Progenitor cell of endocrine pancreas (in vitro differentiated cells): Measurements from ENCODE around the gene SALL3. TPM values are rescaled to one million over a fixed set of nuclear protein-coding genes. Genes with fewer than 3 reads are reported as not detected.

Experiments used
- DNase-seq: peaks from one replicate; pipeline ENCODE4 v3.0.0; 2021; ENCODE audit warnings: low spot score; ENCODE audit not compliant: unreplicated experiment
- H3K27ac Mint-ChIP-seq: 2 replicates; pipeline ENCODE4 v1.8.0; 2021; ENCODE audit warnings: mild to moderate bottlenecking, moderate library complexity, mixed read lengths
- H3K27me3 Mint-ChIP-seq: 2 replicates; pipeline ENCODE4 v1.8.0; 2021; ENCODE audit warnings: mixed read lengths
- H3K36me3 Mint-ChIP-seq: 2 replicates; pipeline ENCODE4 v1.8.0; 2022; ENCODE audit warnings: mixed read lengths; ENCODE audit not compliant: insufficient read depth
- H3K4me1 Mint-ChIP-seq: 2 replicates; pipeline ENCODE4 v1.8.0; 2021; ENCODE audit warnings: low read depth, mixed read lengths
- H3K4me3 Mint-ChIP-seq: 2 replicates; pipeline ENCODE4 v1.8.0; 2021; ENCODE audit warnings: low read depth, mild to moderate bottlenecking, moderate library complexity, mixed read lengths
- H3K9me3 Mint-ChIP-seq: 2 replicates; pipeline ENCODE4 v1.8.0; 2021; ENCODE audit warnings: low read depth, mixed read lengths
- CTCF ChIP-seq: fragments of 200-600 bp; sonication (generic); IDR thresholded peaks from one replicate; pipeline ENCODE4 v1.5.0; 2021; ENCODE audit warnings: antibody characterized with exemption, mild to moderate bottlenecking; ENCODE audit not compliant: unreplicated experiment
- long read RNA-seq: library from polyadenylated mRNA; unstranded; transcript quantifications from one replicate; pipeline ENCODE4 v2.0.0, GENCODE V29; 2020
- total RNA-seq: library from RNA; stranded (reverse); gene quantifications from 2 replicates; pipeline ENCODE4 v1.2.1, GENCODE V29; 2021

SALL3 gene
- total RNA-seq = 0.34 and 0.51 TPM in 2 replicates
- long read RNA-seq = 0 reads

DNA sequence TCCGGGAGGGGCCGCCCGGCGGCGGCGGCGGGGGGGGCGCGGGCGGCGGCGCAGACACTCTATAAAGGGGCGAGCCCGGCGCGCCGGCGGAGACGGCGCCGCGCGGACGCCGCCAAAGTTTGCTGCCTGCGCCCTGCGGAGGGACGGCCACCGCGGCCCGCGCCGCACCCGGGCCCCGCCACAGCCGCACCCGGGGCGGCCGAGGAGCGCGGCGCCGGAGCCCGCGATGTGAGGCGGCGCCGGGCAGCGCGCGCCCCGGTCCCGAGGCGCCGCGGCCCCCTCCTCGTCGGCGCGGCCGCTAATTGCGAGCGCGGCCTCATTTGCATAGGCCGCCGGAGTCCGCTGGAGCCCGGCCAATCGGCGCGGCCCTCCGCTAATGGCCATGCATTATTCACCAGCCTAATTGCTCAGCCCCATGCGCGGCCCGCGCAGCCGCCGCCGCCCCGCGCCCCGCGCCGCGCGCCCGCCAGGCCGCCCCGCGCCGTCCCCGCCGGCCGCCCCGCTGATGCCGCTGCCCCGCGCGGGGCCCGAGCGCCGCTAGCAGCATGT lies at the start of gene SALL3:
Gene SALL3, plus strand, starts transcription at position 89 of the 549 bp plus-strand sequence. Its CDS starts 457 bp downstream, at position 546.
- Mint-ChIP-seq H3K4me3 (no peak within 1 kb of the TSS), H3K9me3 (no peaks in the 10 kb centered on the region), H3K27ac (no peak within 1 kb of the TSS), H3K27me3 (peaks cover 78% of the 10 kb centered on the region), H3K36me3 (no peaks in the 10 kb centered on the region), H3K4me1 (peaks cover 3% of the 10 kb centered on the region)
- no peak for DNase-seq
- TF ChIP-seq CTCF = no peak

GRCh38 chr18:78932281-78932680 lies 47.3 kb upstream of the SALL3 start:
- peaks cover 17% of the 10 kb centered on the region for H3K27me3 Mint-ChIP-seq
- DNase-seq = no peak
- H3K4me3 Mint-ChIP-seq = no peak overlapping the region
- peaks cover 9% of the 10 kb centered on the region for H3K4me1 Mint-ChIP-seq
- peaks cover 8% of the 10 kb centered on the region for H3K9me3 Mint-ChIP-seq
- TF ChIP-seq CTCF = no peak
- H3K36me3 Mint-ChIP-seq = no peaks in the 10 kb centered on the region
- H3K27ac Mint-ChIP-seq = no peak overlapping the region

DNA sequence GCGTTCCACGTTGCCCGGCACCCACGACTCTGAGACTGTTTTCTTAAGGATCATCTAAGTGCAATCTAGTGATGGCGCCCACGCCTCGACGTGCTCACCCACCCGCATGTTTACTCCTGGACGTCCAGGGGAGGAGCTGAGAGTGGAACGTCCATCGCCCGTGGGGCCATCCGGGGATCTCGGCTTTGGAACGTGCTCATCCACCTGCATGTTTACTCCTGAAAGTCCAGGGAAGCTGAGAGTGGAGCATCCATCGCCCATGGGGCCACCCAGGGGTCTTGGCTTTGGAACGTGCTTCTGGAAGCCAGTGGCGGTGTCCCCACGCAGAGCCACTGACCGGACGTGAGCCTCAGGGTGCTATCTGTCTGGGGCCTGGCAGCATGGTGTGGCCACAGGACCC lies 45.6 kb upstream of the SALL3 start:
- DNase-seq = no peak
- no peaks in the 10 kb centered on the region for H3K36me3 Mint-ChIP-seq
- H3K27ac Mint-ChIP-seq = no peak overlapping the region
- peaks cover 9% of the 10 kb centered on the region for H3K4me1 Mint-ChIP-seq
- no peak for TF ChIP-seq CTCF
- peaks cover 17% of the 10 kb centered on the region for H3K27me3 Mint-ChIP-seq
- no peak overlapping the region for H3K4me3 Mint-ChIP-seq
- H3K9me3 Mint-ChIP-seq = peaks cover under 1% of the 10 kb centered on the region

DNA sequence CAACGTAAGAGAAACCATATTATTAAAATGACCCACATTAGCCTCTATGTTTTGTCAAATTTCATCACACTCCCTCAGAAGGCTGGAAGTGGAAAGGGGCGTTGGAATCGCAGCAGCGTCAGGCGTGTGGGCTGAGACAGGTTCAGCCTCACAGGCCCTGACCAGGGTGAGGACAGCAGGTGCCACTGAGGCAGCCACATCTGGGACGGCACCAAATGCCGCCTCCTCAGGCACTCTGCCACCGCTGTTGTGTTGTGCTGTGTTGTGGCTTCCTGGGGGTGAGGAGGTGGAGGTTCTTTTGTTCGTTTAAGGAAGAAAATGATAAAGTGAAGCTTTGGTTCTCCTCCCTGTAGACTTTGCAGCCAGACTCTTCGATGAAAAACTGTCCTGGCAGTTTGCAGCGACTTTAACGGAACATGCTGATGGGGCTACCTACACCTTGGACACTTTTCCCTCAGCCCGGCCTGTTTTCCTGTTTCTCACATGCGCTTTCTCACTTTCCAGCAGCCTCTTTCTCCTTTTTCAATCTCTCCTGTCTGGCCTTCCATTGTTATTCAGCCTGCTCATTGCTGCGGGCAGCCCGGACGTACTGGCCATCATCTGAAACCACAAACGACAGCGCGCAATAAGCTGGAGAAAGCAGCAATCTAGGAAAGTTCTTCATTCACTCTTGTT lies 44.9 kb upstream of the SALL3 start:
- Mint-ChIP-seq H3K9me3 (no peaks in the 10 kb centered on the region), H3K27ac (peak overlapping the region; percentile 26), H3K4me3 (no peak overlapping the region)

DNA sequence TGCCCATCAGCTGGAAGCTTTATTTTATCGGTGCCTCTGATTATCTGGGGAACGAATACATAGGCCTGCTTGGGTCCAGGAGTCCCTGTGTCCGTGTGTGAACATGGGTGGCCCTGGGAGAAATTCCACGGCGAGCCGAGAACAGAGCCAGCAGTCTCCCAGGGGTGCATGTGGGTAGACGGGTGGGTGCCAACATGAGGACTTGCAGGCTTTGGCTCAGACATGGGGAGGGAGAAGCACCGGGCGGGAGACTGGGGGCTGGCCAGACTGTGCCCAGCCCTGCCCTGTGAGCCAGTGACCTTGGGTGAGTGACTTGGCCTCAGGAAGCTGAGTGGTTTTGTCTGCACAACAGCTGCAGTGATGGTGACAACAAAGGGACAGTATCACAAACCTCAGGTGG lies 44.2 kb upstream of the SALL3 start:
- Mint-ChIP-seq H3K36me3 (no peaks in the 10 kb centered on the region), H3K27me3 (peaks cover 17% of the 10 kb centered on the region), H3K4me1 (peaks cover 9% of the 10 kb centered on the region), H3K9me3 (no peaks in the 10 kb centered on the region), H3K27ac (no peak overlapping the region), H3K4me3 (no peak overlapping the region)
- no peak for DNase-seq
- no peak for TF ChIP-seq CTCF

More for the DNA sequence above, 44.9 kb upstream of the SALL3 start:
- peaks cover 17% of the 10 kb centered on the region for H3K27me3 Mint-ChIP-seq
- no peaks in the 10 kb centered on the region for H3K36me3 Mint-ChIP-seq
- DNase-seq = no peak
- TF ChIP-seq CTCF = no peak
- peaks cover 9% of the 10 kb centered on the region for H3K4me1 Mint-ChIP-seq
